Inflammatory macrophage (primary cell): ENCODE measurements around the gene LAMA3.

Experiments
- DNase-seq, 2 donors: peaks; one replicate each; pipeline ENCODE4 v3.0.0-alpha.2; 2020 to 2022

Gene LAMA3

GRCh38 chr18:23856466-23857163 is 167.4 kb downstream of the LAMA3 start:
- no peak for DNase-seq

GRCh38 chr18:23857164-23857552 is 167.9 kb downstream of the LAMA3 start:
- no peak for DNase-seq

DNA sequence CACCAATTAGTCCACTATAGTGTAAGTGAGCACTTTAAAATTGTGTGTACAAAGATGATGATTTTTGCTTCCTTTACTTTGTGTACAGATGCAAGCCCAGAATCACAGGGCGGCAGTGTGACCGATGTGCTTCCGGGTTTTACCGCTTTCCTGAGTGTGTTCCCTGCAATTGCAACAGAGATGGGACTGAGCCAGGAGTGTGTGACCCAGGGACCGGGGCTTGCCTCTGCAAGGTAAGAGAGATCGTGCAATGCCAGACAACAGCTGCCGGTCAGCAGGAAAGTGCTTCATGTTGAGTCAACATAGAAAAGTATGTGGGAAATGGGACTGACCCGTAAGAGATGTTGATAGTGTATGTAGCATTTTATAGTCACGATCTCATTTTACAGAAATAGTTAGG is 168.5 kb downstream of the LAMA3 start:
- DNase-seq = no peak

- peak; percentile 15 to 30 for DNase-seq
Measured at GRCh38 chr18:23859466-23860336, 170.4 kb downstream of the LAMA3 start.

- DNase-seq = no peak
Measured at GRCh38 chr18:23861326-23861725, 172.1 kb downstream of the LAMA3 start.

- peak; percentile 65 to 71 for DNase-seq
Measured at GRCh38 chr18:23861805-23862470, 172.7 kb downstream of the LAMA3 start.

DNA sequence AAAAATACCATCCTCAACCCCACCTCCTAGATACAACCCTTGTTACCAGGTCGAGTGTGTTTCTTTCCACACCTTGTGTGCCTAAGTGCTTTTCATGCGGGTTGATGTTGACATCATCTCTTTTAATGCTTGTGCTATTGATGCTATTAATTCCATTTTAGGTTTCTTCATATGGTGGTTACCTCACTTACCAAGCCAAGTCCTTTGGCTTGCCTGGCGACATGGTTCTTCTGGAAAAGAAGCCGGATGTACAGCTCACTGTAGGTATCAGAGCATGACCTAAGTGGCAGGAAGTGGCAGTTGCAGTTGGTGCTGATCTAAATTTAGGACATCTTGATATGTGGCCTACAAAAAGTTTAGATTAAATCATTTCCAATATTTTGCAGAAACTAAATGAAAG is 175.4 kb downstream of the LAMA3 start:
- no peak for DNase-seq

GRCh38 chr18:23867006-23867405 is 177.8 kb downstream of the LAMA3 start:
- DNase-seq = no peak

GRCh38 chr18:23868136-23868785 is 179.0 kb downstream of the LAMA3 start:
- no peak for DNase-seq

DNA sequence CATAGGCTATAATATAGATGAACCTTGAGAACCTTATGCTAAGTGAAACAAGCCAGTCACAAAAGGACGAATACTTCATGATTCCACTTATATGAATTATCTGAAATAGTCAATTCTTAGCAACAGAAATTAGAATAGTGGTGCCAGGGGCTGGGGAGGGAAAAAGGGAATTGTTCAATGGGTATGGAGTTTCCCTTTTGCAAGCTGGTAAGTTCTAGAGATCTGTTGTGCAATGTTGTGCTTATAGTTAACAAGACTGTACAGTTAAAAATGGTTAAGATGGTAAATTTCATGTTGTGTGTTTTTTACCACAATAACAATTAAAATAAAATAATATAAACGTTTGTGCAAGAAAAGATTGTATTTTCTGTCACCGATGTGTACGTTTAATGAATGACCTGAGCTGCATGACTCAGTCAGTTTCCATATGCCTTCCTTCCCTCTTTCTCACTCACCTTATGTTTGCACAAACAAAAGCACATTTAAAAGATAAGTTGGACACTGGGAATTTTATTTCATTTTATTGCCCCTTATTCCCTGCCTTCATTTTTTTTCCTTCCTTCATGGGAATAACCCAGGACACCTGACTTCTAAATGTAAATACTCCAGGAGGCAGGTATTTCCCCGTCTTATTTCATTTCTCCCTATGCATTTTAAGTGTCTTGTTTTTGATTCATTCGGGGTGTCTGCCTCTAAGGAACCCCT is 181.6 kb downstream of the LAMA3 start:
- DNase-seq = no peak

GRCh38 chr18:23871410-23871809 is 182.2 kb downstream of the LAMA3 start:
- no peak for DNase-seq

DNA sequence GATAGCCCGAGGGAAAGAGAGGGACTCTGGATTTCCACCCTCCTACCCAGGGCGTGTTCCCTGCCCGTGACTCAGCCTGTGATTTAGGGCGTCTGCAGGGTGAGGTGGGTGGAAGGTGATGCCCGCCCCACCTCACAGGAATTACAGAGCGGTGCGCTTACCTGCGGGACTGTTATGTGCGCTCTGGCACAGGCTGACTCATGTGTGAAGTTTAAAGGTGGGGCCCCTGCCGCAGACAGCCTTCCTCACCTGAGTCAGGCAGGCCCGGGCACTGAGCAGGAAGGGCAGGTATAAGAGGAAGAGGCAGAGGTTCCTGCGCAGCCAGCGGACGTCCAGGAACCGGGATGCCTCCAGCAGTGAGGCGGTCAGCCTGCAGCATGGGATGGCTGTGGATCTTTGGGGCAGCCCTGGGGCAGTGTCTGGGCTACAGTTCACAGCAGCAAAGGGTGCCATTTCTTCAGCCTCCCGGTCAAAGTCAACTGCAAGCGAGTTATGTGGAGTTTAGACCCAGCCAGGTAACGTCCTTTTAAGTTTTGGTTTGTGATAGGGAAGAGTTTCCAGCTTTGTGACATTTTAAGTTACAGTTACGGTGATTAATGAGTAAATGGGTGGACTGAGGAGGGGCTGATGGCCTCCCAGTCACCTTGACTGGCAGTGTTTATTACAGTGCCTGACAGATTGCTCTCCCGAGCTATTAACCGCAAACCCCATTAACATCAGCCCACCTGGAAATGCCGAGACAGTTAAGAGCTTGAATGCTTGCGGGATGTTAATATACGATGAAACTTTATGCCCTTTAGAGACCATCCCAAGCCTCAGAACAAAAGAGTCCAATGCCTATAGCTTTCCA is 183.7 kb downstream of the LAMA3 start:
- DNase-seq = no peak

DNA sequence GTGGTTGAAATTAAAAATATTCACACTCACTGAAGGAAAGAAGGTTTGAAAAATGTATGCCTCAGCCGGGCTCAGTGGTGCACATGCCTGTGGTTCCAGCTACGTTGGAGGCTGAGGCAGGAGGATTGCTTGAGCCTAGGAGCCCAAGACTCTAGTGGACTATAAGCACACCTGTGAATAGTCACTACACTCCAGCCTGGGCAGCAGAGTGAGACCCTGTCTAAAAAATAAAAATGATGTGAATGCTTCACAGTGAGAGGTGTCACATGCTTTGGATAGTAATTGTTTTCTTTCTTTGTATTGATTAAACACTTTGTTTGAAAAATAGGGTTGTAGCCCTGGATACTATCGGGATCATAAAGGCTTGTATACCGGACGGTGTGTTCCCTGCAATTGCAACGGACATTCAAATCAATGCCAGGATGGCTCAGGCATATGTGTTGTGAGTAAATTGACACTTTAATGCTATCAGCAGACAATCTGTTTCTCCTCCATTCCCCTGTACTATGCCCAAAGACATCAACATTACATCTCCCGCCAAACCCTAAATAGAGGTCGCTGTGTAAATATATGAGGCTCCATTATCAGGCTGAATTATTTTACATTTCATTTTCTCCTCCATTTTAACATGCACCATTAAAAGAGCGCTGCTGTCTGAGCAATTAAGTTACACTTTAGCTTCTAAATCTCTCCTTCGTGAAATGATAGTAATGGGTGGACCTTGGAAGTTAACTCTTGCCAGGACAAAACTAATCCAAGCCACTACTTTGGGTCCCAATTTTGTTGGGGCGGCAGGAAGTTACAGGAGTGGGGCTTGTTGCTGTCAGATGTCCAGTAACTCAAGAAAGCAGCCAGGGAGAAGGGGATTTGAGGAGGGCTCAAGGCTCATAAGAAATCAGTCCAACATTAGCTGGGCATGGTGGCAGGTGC is 187.0 kb downstream of the LAMA3 start:
- no peak for DNase-seq

DNA sequence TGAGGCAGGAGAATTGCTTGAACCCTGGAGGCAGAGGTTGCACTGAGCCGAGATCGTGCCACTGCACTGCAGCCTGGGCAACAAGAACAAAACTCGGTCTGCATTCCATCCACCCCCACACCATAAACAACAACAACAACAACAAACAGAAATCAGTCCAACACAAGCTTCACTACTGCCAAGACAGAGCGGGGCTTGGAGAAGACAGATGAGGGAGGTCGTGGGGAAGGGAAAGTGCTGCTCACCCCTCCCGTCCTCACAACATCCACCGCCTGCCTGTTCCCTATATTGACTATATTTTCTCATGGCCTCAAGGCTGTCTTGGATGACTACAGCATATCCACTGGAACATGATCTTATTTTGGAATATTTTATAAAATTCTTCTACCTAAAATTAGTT is 187.7 kb downstream of the LAMA3 start:
- no peak for DNase-seq

- DNase-seq = peak in 1 of 2 donors; percentile 13
Measured at GRCh38 chr18:23877371-23877770, 188.1 kb downstream of the LAMA3 start.

- DNase-seq = no peak
Measured at GRCh38 chr18:23878336-23878900, 189.2 kb downstream of the LAMA3 start.

GRCh38 chr18:23879126-23879525 is 189.9 kb downstream of the LAMA3 start:
- DNase-seq = no peak

GRCh38 chr18:23879544-23879943 is 190.3 kb downstream of the LAMA3 start:
- DNase-seq = no peak

DNA sequence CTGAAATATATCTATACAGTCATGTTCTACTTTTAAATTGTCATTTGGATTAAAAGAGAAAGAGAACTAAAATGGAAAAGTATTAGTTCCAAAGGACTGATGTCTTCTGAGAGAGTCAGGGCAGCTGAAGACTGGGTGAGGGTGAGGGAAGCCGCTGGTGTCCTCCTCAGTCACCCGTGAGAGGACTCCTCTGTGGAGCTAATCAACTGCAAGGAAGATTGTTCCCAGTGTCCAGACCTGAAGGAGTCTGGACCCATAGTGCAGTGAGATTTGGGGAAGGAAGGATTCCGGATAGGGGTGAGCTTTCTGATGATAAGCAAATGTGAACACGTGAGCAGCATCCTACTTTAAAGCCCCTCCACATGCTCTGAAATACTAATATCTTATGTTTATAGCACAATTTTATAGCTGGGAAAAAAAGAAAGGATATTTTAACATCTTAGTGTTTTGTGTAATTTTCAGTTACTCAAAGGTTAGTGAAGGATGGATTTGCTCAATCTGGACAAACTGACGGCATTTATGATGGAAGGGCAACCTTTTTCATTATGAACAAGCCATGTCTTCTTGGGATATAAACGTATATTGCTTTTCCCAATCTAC is 190.8 kb downstream of the LAMA3 start:
- no peak for DNase-seq
